HG02571 (cell line): Measurements from ENCODE around the gene CBFB.
A peak's percentile ranks its signal among the peaks of the same experiment; 100 is the strongest.
"Not testable (repeated sequence)": the region's sequence is repeated elsewhere in the genome, so short reads cannot be mapped to it uniquely, and the experiment has no call there.

Source experiments
- ATAC-seq: cut with Tn5 transposase; IDR thresholded peaks from one replicate; pipeline ENCODE4 v1.9.1; 2021; ENCODE audit warnings: mild to moderate bottlenecking, moderate library complexity; ENCODE audit not compliant: unreplicated experiment

Gene CBFB

GRCh38 chr16:67028696-67029253, at the start of gene CBFB:
CBFB (plus strand) TSS chr16:67029149; CDS start chr16:67029408, 259 bp downstream.
- ATAC-seq: peak; percentile 71

- no peak for ATAC-seq
Measured at GRCh38 chr16:66983033-66983432, 45.9 kb upstream of the CBFB start.

- no peak for ATAC-seq
Measured at GRCh38 chr16:66984892-66985311, 44.0 kb upstream of the CBFB start.

GRCh38 chr16:66986559-66986958, 42.4 kb upstream of the CBFB start:
- no peak for ATAC-seq

- no peak for ATAC-seq
Measured at GRCh38 chr16:66988197-66988788, 40.7 kb upstream of the CBFB start, which contains the start of gene CES4A. CES4A (plus strand) TSS chr16:66988589; CDS start chr16:66988773, 184 bp downstream.

GRCh38 chr16:66991545-66992077, 37.3 kb upstream of the CBFB start:
- ATAC-seq: no peak

- ATAC-seq: not testable (repeated sequence)
Measured at GRCh38 chr16:66993558-66993957, 35.4 kb upstream of the CBFB start.

GRCh38 chr16:66996324-66996982, 32.5 kb upstream of the CBFB start:
- ATAC-seq: no peak

- no peak for ATAC-seq
Measured at GRCh38 chr16:66996983-66997358, 32.0 kb upstream of the CBFB start.

GRCh38 chr16:67000384-67001351, 28.3 kb upstream of the CBFB start:
- ATAC-seq: no peak

- no peak for ATAC-seq
Measured at GRCh38 chr16:67001726-67002125, 27.2 kb upstream of the CBFB start.

GRCh38 chr16:67006930-67007658, 21.9 kb upstream of the CBFB start:
- ATAC-seq: no peak

GRCh38 chr16:67009158-67009557, 19.8 kb upstream of the CBFB start:
- ATAC-seq: no peak

GRCh38 chr16:67011274-67011673, 17.7 kb upstream of the CBFB start:
- ATAC-seq: no peak

GRCh38 chr16:67013233-67013822, 15.6 kb upstream of the CBFB start:
- no peak for ATAC-seq

GRCh38 chr16:67013823-67014633, 14.9 kb upstream of the CBFB start:
- no peak for ATAC-seq

GRCh38 chr16:67014634-67015312, 14.2 kb upstream of the CBFB start:
- no peak for ATAC-seq

- no peak for ATAC-seq
Measured at GRCh38 chr16:67015313-67015731, 13.6 kb upstream of the CBFB start.
